Neural crest cell (in vitro differentiated cells): Measurements from ENCODE around the gene APMAP. TPM values are rescaled to one million over a fixed set of nuclear protein-coding genes. Genes with fewer than 3 reads are reported as not detected.
"Not testable (repeated sequence)": the region's sequence is repeated elsewhere in the genome, so short reads cannot be mapped to it uniquely, and the experiment has no call there.

Source experiments
- DNase-seq: peaks from one replicate; pipeline ENCODE4 v3.0.0; 2021; ENCODE audit warnings: low read depth, mixed read lengths, low spot score
- H3K27ac Mint-ChIP-seq: one replicate; pipeline ENCODE4 v1.8.0; 2021; ENCODE audit warnings: mild to moderate bottlenecking, mixed read lengths; ENCODE audit not compliant: unreplicated experiment
- H3K27me3 Mint-ChIP-seq: 2 replicates; pipeline ENCODE4 v1.8.0; 2021; ENCODE audit warnings: low read depth, mild to moderate bottlenecking, mixed read lengths
- H3K36me3 Mint-ChIP-seq: 2 replicates; pipeline ENCODE4 v1.8.0; 2021; ENCODE audit warnings: low read depth, mild to moderate bottlenecking, mixed read lengths
- H3K4me1 Mint-ChIP-seq: 2 replicates; pipeline ENCODE4 v1.8.0; 2021; ENCODE audit warnings: mixed read lengths
- H3K4me3 Mint-ChIP-seq: one replicate; pipeline ENCODE4 v1.8.0; 2021; ENCODE audit warnings: mild to moderate bottlenecking, mixed read lengths
- H3K9me3 Mint-ChIP-seq: 2 replicates; pipeline ENCODE4 v1.8.0; 2021; ENCODE audit warnings: mixed read lengths
- CTCF ChIP-seq: fragments of 200-600 bp; sonication (generic); conservative IDR thresholded peaks from 2 replicates; pipeline ENCODE4 v1.5.0; 2021; ENCODE audit warnings: antibody characterized with exemption, mild to moderate bottlenecking
- total RNA-seq: library from RNA; stranded (reverse); gene quantifications from 2 replicates; pipeline ENCODE4 v1.2.1, GENCODE V29; 2021

The APMAP gene
- total RNA-seq, 1 donor from 2014 or later, result 88.6 TPM

- Mint-ChIP-seq H3K4me3 (no peak overlapping the region), H3K27me3 (peaks cover 9% of the 10 kb centered on the region), H3K4me1 (no peaks in the 10 kb centered on the region), H3K9me3 (peaks cover 10% of the 10 kb centered on the region), H3K36me3 (no peaks in the 10 kb centered on the region), H3K27ac (no peak overlapping the region)
- TF ChIP-seq CTCF, result no peak
- DNase-seq, result no peak
These were observed 41.6 kb downstream of the APMAP start for GRCh38 chr20:24950836-24951525.

- TF ChIP-seq CTCF, result no peak
- no peak for DNase-seq
- Mint-ChIP-seq H3K4me3 (no peak overlapping the region), H3K9me3 (peaks cover 14% of the 10 kb centered on the region), H3K27ac (no peak overlapping the region), H3K4me1 (no peaks in the 10 kb centered on the region), H3K27me3 (peaks cover 15% of the 10 kb centered on the region), H3K36me3 (peaks cover 6% of the 10 kb centered on the region)
These were observed 42.3 kb downstream of the APMAP start for GRCh38 chr20:24950128-24950835.

DNA sequence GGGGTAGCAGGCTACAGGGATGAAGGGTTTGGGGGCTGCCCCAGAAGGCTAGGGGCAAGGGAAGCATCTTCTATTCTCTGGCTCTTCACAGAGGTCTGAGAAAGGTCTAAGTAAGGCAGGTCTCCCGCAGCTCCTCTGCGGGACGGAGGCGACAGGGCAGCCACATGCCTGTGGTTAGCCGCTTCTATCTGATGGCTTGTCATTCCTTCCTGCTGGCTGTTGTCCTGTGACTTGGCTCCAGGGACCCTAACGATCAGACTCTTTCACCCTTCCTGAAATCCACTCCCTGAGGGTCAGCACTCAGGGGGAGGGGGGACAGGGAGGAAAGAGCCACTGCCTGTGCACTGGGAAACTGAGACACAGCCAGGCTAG lies 42.8 kb downstream of the APMAP start:
- H3K9me3 Mint-ChIP-seq, result peaks cover 14% of the 10 kb centered on the region
- no peak overlapping the region for H3K27ac Mint-ChIP-seq
- no peaks in the 10 kb centered on the region for H3K4me1 Mint-ChIP-seq
- no peak for TF ChIP-seq CTCF
- H3K36me3 Mint-ChIP-seq, result peaks cover 6% of the 10 kb centered on the region
- no peak for DNase-seq
- no peak overlapping the region for H3K4me3 Mint-ChIP-seq
- peaks cover 15% of the 10 kb centered on the region for H3K27me3 Mint-ChIP-seq

- no peak for DNase-seq
- H3K36me3 Mint-ChIP-seq, result peaks cover 6% of the 10 kb centered on the region
- TF ChIP-seq CTCF, result no peak
- no peak within 1 kb of the TSS for H3K4me3 Mint-ChIP-seq
- no peaks in the 10 kb centered on the region for H3K4me1 Mint-ChIP-seq
- peaks cover 15% of the 10 kb centered on the region for H3K27me3 Mint-ChIP-seq
- no peak within 1 kb of the TSS for H3K27ac Mint-ChIP-seq
- peaks cover 14% of the 10 kb centered on the region for H3K9me3 Mint-ChIP-seq
These were observed 43.4 kb downstream of the APMAP start, which contains the start of gene CST7 for GRCh38 chr20:24948939-24949679. TSS of gene CST7 (plus strand) at chr20:24949269. CDS start at chr20:24949506, 237 bp downstream.

DNA sequence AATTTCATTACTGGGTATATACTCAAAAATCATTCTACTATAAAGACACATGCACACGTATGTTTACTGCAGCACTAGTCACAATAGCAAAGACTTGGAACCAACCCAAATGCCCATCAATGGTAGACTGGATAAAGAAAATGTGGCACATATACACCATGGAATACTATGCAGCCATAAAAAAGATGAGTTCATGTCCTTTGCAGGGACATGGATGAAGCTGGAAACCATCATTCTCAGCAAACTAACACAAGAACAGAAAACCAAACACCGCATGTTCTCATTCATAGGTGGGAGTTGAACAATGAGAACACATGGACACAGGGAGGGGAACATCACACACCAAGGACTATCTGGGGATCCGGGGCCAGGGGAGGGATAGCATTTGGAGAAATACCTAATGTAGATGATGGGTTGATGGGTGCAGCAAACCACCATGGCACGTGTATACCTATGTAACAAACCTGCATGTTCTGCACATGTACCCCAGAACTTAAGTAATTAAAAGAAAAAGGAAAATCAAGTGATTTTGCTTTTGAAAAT lies 44.1 kb downstream of the APMAP start:
- Mint-ChIP-seq H3K9me3 (peaks cover 14% of the 10 kb centered on the region), H3K27me3 (peaks cover 15% of the 10 kb centered on the region)
- H3K4me3 Mint-ChIP-seq, H3K36me3 Mint-ChIP-seq, H3K4me1 Mint-ChIP-seq, DNase-seq, H3K27ac Mint-ChIP-seq: not testable (repeated sequence)

DNA sequence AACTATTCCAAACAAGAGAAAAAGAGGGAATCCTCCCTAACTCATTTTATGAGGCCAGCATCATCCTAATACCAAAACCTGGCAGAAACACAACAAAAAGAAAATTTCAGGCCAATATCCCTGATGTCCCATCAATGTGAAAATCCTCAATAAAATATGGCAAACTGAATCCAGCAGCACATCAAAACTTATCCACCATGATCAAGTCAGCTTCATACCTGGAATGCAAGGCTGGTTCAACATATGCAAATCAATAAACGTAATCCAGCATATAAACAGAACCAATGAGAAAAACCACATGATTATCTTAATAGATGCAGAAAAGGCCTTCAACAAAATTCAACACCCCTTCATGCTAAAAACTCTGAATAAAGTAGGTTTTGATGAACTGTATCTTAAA lies 46.2 kb downstream of the APMAP start:
- H3K36me3 Mint-ChIP-seq, H3K4me1 Mint-ChIP-seq, H3K27ac Mint-ChIP-seq, DNase-seq, H3K4me3 Mint-ChIP-seq: not testable (repeated sequence)
- Mint-ChIP-seq H3K9me3 (peaks cover 16% of the 10 kb centered on the region), H3K27me3 (peaks cover 15% of the 10 kb centered on the region)
